ENCODE measurements around the gene FAM204A.

The FAM204A gene

DNA sequence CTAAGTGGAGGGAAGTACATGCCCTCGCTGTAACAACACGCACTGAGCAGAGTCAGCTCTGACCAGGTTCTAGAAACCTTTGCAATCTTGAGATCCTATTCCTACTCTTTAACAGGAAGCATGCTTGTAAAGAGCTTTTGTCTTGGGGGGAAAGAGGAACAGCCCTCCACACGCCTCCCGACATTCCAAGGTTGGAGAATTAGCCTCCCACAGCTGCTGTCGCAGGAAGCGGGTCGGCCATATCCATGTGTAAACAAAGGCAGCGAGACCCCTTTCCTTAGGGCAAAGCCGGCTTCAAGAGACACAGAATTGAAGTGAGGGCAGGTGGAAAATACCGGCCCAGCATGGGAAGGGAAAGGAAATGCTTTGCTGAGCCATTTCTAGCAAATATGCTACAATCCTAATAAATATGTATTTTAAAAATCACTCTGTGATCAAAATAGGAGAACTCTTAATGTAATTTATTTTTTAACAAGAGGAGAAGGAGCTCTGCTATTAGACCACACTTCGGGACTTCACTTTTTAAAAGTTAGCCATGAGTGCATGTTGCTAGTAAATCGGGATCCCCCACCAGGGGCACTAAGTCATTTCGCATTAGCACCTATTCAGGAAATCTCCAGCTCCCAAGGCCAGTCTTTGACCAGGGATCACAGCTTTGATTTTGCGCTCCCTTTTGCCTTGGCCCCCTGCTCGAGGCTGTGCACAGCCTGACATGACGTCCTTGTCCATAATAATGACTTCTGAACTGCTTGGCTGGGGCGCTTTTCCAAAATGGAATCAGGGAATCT, 55.9 kb downstream of the FAM204A start:
- CTCF ChIA-PET: no interaction called here
- Mint-ChIP-seq H3K4me3 (no peak overlapping the region), H3K9me3 (no peaks in the 10 kb centered on the region), H3K27me3 (peaks cover 27% of the 10 kb centered on the region), H3K27ac (no peak overlapping the region), H3K36me3 (no peaks in the 10 kb centered on the region), H3K4me1 (no peaks in the 10 kb centered on the region)
- no peak for DNase-seq

DNA sequence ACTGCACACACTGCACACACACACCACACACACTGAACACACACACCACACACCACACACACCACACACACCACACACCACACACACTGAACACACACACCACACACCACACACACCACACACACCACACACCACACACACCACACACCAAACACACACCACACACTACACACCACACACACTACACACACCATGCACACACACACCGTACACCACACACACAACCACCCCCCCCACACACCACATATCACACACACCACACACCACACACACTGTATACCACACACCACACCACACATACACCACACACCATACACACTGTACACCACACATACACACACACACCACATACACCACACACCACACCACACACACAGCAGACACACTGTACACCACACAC, 59.5 kb downstream of the FAM204A start:
- no peaks in the 10 kb centered on the region for H3K9me3 Mint-ChIP-seq
- peaks cover 26% of the 10 kb centered on the region for H3K27me3 Mint-ChIP-seq
- DNase-seq: no peak
- no peak overlapping the region for H3K4me3 Mint-ChIP-seq
- H3K27ac Mint-ChIP-seq: no peak overlapping the region
- CTCF ChIA-PET: no interaction called here
- H3K36me3 Mint-ChIP-seq: no peaks in the 10 kb centered on the region
- H3K4me1 Mint-ChIP-seq: no peaks in the 10 kb centered on the region

DNA sequence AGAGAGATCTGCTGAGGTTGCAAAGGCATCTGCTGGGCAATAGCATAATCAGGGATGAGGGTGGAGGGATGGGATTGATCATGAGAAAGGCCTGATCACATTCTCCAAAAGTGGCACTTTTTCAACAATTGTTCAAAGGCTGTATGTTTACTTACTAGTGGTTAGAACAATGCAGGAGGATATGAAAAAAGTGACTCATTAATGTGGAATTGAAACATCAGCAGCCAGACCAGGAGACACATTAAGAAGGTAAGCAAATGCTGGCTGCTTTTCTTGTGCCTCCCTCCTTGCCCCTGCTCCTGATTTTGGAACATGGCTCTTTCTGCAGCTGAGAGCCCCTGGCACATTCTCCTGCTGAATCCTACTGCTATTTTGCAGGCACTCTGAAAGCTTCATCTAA, 63.5 kb downstream of the FAM204A start:
- Mint-ChIP-seq H3K27me3 (peaks cover 10% of the 10 kb centered on the region), H3K4me1 (no peaks in the 10 kb centered on the region)
- CTCF ChIA-PET: no interaction called here

DNA sequence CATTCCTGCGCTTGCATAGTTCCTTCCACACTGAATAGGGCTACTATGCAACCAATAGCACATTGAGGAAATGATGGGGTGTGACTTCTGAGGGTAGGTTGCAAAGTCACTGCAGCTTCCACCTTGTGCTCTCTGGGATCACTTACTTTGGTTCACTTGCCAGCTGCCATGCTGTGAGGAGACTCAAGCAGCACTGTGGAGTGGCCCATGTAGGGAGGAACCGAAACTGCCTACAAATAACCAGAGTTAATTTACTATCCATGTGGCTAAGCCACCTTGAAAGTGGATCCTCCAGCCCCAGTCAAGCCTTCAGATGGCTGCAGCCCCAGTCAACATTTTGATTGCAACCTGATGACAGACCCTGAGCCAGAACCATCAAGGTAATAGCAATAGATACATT, 64.3 kb downstream of the FAM204A start:
- Mint-ChIP-seq H3K27me3 (peaks cover 10% of the 10 kb centered on the region), H3K9me3 (no peaks in the 10 kb centered on the region), H3K4me1 (no peaks in the 10 kb centered on the region), H3K4me3 (no peak overlapping the region), H3K27ac (no peak overlapping the region), H3K36me3 (no peaks in the 10 kb centered on the region)
- no peak for DNase-seq
- CTCF ChIA-PET: no interaction called here

More for the DNA sequence above, 63.5 kb downstream of the FAM204A start:
- H3K4me3 Mint-ChIP-seq: no peak overlapping the region
- no peaks in the 10 kb centered on the region for H3K36me3 Mint-ChIP-seq
- DNase-seq: no peak
- H3K9me3 Mint-ChIP-seq: no peaks in the 10 kb centered on the region
- H3K27ac Mint-ChIP-seq: no peak overlapping the region

DNA sequence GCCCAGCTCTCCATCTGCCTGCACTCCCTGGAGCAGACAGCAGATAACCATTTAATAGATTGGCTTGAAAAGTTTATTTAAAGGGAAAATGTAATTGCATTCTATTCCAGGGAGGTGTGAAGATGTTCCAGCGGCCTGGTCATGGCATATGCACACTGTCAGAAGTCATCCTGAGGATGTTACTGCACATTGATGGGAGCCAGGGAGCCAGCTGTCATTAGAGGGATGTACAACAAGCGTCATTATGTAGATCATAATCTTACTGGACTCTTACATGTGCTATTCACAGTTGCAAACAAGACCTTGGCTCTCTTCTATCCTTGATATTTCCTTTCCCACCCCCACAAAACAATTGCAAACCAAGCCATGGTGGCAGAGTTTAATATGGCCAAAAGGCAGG, 65.4 kb downstream of the FAM204A start:
- H3K27ac Mint-ChIP-seq: no peak overlapping the region
- H3K27me3 Mint-ChIP-seq: peaks cover 18% of the 10 kb centered on the region
- H3K4me3 Mint-ChIP-seq: no peak overlapping the region
- no peaks in the 10 kb centered on the region for H3K4me1 Mint-ChIP-seq
- no peak for DNase-seq
- H3K36me3 Mint-ChIP-seq: no peaks in the 10 kb centered on the region
- H3K9me3 Mint-ChIP-seq: no peaks in the 10 kb centered on the region
- CTCF ChIA-PET: no interaction called here

DNA sequence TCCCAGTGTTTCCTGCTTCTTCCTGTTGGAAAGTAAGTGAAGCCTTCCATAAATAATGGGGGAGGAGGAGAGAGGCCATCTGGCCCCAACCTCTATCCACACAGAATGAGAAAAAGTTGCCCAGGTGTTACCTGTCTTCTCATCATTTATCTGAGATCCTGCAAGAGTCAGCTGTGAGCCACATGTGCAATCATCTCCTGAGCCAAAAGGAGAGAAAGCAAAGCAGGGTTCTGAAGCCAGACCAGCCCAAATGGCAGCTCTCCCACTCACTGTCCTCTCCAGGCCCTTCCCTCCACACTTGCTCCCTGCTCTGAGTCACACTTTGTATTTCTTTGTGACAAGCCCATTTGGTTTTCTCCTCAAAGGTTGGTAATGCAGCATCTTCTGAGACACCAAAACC, 65.9 kb downstream of the FAM204A start:
- Mint-ChIP-seq H3K27ac (no peak overlapping the region), H3K9me3 (no peaks in the 10 kb centered on the region), H3K27me3 (peaks cover 23% of the 10 kb centered on the region), H3K4me1 (no peaks in the 10 kb centered on the region), H3K4me3 (no peak overlapping the region), H3K36me3 (no peaks in the 10 kb centered on the region)
- DNase-seq: no peak
- CTCF ChIA-PET: no interaction called here

DNA sequence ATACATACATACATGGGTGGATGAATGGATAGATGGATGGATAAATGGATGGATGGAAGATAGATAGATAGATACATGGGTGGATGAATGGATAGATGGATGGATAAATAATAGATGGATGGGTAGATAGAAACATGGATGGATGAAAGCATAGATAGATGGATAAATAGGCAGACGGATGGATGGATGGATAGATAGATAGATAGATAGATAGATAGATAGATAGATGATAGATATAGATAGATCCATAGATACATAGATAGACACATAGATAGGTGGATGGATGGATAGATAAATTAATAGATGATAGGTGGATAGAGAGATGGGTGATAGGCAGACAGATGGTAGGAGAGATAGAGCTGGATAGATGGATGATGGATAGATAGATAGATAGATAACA, 68.5 kb downstream of the FAM204A start:
- H3K36me3 Mint-ChIP-seq: no peaks in the 10 kb centered on the region
- CTCF ChIA-PET: no interaction called here
- no peak overlapping the region for H3K4me3 Mint-ChIP-seq
- H3K27me3 Mint-ChIP-seq: peaks cover 31% of the 10 kb centered on the region
- no peak overlapping the region for H3K27ac Mint-ChIP-seq
- H3K9me3 Mint-ChIP-seq: no peaks in the 10 kb centered on the region
- DNase-seq: no peak
- no peaks in the 10 kb centered on the region for H3K4me1 Mint-ChIP-seq

DNA sequence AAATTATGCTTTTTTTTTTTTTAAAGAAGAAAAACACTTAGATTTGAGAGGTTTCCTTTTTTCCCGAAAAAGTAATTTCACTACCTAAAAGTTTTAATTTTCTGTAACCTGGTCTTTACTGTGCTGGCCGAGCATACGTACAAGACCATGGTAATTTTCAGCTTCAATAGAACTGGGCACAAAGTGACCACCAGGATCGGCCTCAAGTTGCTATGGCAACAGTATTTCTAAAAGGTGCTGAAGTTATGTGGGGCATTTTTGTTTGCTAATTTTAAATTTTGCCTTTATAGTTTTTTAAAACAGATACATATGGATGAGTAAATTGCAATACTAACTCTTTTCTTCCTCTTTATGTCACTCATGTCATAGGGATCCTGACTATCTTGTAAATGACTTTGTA, 69.4 kb downstream of the FAM204A start:
- H3K9me3 Mint-ChIP-seq: no peaks in the 10 kb centered on the region
- no peak overlapping the region for H3K4me3 Mint-ChIP-seq
- DNase-seq: no peak
- peaks cover 36% of the 10 kb centered on the region for H3K27me3 Mint-ChIP-seq
- CTCF ChIA-PET: no interaction called here
- H3K4me1 Mint-ChIP-seq: no peaks in the 10 kb centered on the region
- no peak overlapping the region for H3K27ac Mint-ChIP-seq
- no peaks in the 10 kb centered on the region for H3K36me3 Mint-ChIP-seq

DNA sequence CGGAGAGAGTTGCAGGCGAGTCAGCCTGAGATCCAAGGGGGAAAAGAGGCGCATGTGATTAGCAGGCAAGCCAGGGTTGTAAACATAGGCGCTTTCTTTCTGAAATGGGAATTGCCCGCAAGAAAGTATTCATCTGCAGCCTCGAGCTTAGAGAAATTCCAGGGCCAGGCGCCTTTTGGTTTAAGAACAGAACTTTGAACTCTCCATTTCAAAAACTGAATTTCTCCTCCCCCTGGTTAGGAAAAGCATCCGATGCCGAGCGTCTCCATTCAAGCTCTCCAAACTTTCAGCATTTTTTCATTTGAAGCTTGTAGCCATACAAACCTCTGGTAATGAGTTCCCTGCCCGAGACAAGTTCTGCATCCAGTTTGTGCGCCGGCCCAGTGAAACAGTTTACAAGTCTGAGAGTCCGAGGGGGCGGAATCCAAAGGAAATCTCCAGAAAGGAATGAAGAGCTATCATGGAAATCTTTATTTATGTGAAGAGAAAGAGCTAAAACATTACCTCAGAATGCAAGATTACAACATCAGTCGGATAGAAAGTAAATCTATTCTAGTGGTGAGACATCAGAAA, 69.9 kb downstream of the FAM204A start:
- no peak for DNase-seq
- Mint-ChIP-seq H3K4me1 (no peaks in the 10 kb centered on the region), H3K27me3 (peaks cover 36% of the 10 kb centered on the region), H3K27ac (no peak overlapping the region), H3K4me3 (no peak overlapping the region), H3K36me3 (no peaks in the 10 kb centered on the region), H3K9me3 (no peaks in the 10 kb centered on the region)
- CTCF ChIA-PET: interaction anchor here (0.6 to 0.8 kb wide), 2 partner anchors 17 to 1093 kb away, joined by 3 read pairs; no protein-coding TSS in a partner anchor

DNA sequence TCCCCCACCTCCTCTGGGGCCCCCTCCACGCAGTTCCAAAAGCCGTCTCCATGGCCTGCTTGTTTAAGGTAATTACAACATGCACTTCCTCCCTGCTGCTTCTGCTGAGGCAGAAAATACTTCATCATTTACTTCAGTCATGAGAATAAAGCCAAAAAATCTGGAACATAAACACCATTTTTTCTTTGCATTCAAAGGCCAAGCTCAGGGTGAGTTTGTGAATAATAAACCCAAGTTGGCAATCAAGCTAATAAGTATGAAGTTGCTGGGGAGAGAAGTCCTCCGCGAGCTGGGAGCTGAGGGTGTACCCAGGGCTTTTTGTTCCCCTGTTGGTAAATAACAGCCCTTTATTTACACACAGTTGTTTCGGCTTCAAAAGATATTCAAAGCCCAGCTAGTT, 70.5 kb downstream of the FAM204A start:
- Mint-ChIP-seq H3K27me3 (peaks cover 36% of the 10 kb centered on the region), H3K4me3 (no peak overlapping the region)
- no peak for DNase-seq

DNA sequence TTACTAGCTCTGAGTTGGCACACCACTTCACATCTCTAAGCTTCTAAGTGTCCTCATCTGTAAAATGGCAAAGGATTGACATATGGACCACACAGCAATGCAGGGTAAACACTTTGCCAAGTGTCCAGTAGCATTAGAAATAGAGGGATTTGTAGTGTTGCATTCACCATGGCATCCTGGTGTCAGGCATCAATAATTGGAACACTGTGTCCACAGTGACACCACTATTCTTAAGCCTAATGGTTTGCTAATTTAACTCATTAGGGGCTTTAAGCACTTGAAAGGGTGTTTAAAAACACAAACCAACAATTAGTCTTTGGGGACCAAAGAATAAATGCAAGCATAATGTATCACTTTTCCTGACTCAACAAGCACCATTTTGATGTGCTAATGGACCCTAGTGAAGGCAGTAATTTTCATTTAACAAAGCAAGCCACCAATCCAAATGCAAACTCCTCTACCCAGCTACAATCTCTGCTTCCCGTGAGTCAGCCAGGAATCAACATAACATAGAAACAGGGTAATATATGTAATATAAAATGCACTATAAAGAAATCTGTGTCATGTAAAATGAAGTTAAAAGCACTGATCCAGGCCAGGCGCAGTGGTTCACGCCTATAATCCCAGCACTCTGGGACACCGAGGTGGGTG, 75.9 kb downstream of the FAM204A start:
- Mint-ChIP-seq H3K9me3 (no peaks in the 10 kb centered on the region), H3K27me3 (peaks cover 35% of the 10 kb centered on the region), H3K4me1 (no peaks in the 10 kb centered on the region), H3K27ac (no peak overlapping the region), H3K36me3 (no peaks in the 10 kb centered on the region), H3K4me3 (no peak overlapping the region)
- CTCF ChIA-PET: no interaction called here
- no peak for DNase-seq

More for the DNA sequence above, 70.5 kb downstream of the FAM204A start:
- no peak overlapping the region for H3K27ac Mint-ChIP-seq
- H3K36me3 Mint-ChIP-seq: no peaks in the 10 kb centered on the region
- CTCF ChIA-PET: interaction anchor here (0.6 to 0.8 kb wide), 2 partner anchors 18 to 1093 kb away, joined by 3 read pairs; no protein-coding TSS in a partner anchor
- H3K9me3 Mint-ChIP-seq: no peaks in the 10 kb centered on the region
- no peaks in the 10 kb centered on the region for H3K4me1 Mint-ChIP-seq

DNA sequence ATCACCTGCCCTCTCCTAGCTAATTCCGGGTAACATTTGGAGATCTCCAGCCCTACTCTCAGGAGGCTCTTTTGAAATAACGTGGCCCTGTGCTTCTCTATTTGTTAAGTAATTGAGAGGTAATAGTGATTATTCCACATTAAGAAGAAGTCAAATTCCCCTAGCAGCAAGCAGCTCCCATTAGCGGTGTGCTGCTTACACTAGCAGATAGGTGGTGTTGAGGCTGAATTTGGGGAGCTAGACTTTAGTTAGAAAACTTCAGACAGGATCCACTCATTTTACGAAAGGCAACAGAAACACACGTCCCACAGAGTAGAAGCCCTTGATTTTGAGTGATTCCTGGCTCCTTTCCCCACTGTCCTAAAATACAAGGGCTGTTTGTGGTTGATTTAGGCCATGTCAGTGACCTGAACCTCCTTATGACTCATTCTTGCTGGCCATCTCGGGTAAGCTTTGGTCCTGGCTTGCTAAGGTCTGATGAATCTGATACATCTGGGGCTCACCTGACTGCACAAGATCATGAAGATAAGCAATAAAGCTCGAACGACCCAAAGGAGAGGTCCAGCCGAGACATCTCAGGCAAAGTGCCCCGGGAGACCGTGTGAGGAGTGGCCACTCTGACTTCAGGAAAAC, 77.2 kb downstream of the FAM204A start:
- no peaks in the 10 kb centered on the region for H3K36me3 Mint-ChIP-seq
- CTCF ChIA-PET: no interaction called here
- H3K9me3 Mint-ChIP-seq: no peaks in the 10 kb centered on the region
- no peak for DNase-seq
- peaks cover 29% of the 10 kb centered on the region for H3K27me3 Mint-ChIP-seq
- no peaks in the 10 kb centered on the region for H3K4me1 Mint-ChIP-seq
- no peak overlapping the region for H3K27ac Mint-ChIP-seq
- no peak overlapping the region for H3K4me3 Mint-ChIP-seq

DNA sequence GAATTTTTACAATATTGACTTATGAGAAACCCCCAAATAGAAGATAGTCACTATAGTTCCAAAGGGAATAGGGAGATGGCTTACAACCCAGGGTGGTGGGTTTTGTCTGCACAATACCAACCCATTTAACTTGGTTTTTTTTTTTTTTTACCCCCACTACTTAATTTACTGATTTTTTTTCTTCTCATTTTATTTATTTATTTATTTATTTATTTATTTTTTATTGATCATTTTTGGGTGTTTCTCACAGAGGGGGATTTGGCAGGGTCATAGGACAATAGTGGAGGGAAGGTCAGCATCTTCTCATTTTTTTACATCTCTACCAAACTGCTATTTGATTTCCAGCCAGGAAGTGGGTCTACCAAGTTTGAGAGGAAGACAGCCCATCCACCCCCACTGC, 77.9 kb downstream of the FAM204A start:
- CTCF ChIA-PET: no interaction called here

DNA sequence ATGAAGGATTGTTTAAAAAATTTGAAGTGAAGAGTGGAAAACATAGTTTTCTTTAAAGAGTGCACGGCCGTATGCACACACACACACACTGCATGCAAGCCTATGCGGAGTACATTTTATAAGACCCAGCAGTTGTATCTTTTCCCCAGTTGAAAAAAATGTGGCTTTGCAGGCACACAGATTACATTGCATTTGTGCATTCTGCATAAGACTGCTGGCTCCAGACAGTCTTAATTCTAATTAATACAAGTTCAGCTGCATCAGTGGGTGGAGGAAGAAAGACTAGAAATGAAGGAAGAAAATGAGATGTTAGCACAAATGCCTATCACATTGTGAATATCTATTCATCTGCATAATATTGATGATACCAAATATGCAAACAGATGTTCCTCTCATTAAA, 79.6 kb downstream of the FAM204A start:
- Mint-ChIP-seq H3K4me1 (no peaks in the 10 kb centered on the region), H3K9me3 (no peaks in the 10 kb centered on the region), H3K36me3 (no peaks in the 10 kb centered on the region), H3K27ac (no peak overlapping the region), H3K4me3 (no peak overlapping the region), H3K27me3 (peaks cover 27% of the 10 kb centered on the region)
- CTCF ChIA-PET: no interaction called here
- DNase-seq: no peak

More for the DNA sequence above, 77.9 kb downstream of the FAM204A start:
- Mint-ChIP-seq H3K9me3 (no peaks in the 10 kb centered on the region), H3K27ac (no peak overlapping the region), H3K36me3 (no peaks in the 10 kb centered on the region), H3K4me1 (no peaks in the 10 kb centered on the region), H3K27me3 (peaks cover 29% of the 10 kb centered on the region), H3K4me3 (no peak overlapping the region)
- DNase-seq: no peak

All from activated naive CD4-positive, alpha-beta T cell treated with anti-CD3 and anti-CD28 coated beads, Interleukin-2, amount 10 ng/mL, durations not matched to agents 7 days and 5 days (primary cell).